Mucosa of descending colon (tissue), 3 donors: ENCODE measurements around the gene SCMH1. TPM values are rescaled to one million over a fixed set of nuclear protein-coding genes. Genes with fewer than 3 reads are reported as not detected.

Source experiments
- ATAC-seq: fragments of 200-7000 bp; cut with Tn5 transposase; one replicate; pipeline ENCODE4 v1.9.1; 2020; ENCODE audit warnings: mild to moderate bottlenecking, moderate library complexity
- DNase-seq, 3 donors: peaks; one replicate each; pipeline ENCODE4 v3.0.0-alpha.2; 2020
- H3K36me3 ChIP-seq: fragments of 200-600 bp; one replicate; pipeline ENCODE4 v1.8.0; 2021; ENCODE audit warnings: low read depth, mild to moderate bottlenecking
- H3K4me1 ChIP-seq: fragments of 200-600 bp; one replicate; pipeline ENCODE4 v1.8.0; 2021; ENCODE audit warnings: low read depth, mild to moderate bottlenecking
- H3K4me3 ChIP-seq: fragments of 200-600 bp; one replicate; pipeline ENCODE4 v1.8.0; 2021; ENCODE audit warnings: mild to moderate bottlenecking
- H3K9me3 ChIP-seq: fragments of 200-600 bp; one replicate; pipeline ENCODE4 v1.8.0; 2021; ENCODE audit warnings: mild to moderate bottlenecking
- intact Hi-C, 2 donors: fragments of 100-400 bp; cut with DNase I in 1 of 2; cut with micrococcal nuclease in 1 of 2; formaldehyde crosslinking; loops; one replicate each; pipeline versions ENCODE4 v1.11.0 to v1.11.1; 2022; cut with DNase I, micrococcal nuclease
- total RNA-seq, 3 donors: library from RNA; stranded (reverse); fragmentation: NEBNext Ultra II Directional in 2 of 3; extraction: Animal tissue kit (Norgen Biotek cat#: 25700) in 2 of 3; gene quantifications; one replicate each; pipeline versions ENCODE4 v1.2.1 to v1.2.4, GENCODE V29; 2021 to 2023
- TF ChIP-seq, protein P1 (sequence below): fragments of 200-600 bp; IDR thresholded peaks from one replicate; pipeline ENCODE4 v1.8.0; 2022; ENCODE audit warnings: antibody characterized with exemption, mild to moderate bottlenecking
- donor health status: DM: no; HTN: no; CAD: no; lungs with moderate emphysema.
- donor health status: DM: no; HTN: no; CAD: no.
- donor health status: DM: no; HTN: yes; CAD: no.

SCMH1 gene
- total RNA-seq, 3 donors from 2014 or later: 25.1 to 66.9 (median 35.6) TPM

DNA sequence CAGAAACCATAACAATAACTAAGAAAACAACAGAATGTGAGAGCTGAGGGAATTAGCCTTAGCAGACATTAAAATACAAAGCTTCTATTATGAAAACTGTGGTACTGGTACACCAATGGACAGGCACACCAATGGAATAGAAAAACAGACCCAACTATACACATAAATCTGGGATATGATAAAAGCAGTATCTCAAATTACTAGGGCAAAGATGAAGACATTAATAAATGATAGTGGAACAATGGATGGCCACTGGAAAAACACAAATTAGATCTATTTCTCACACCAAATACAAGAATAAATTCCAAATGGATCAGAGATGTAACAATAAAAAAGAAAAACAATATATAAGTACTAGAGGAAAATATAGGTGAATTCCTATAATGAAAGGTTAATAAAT is 155.2 kb downstream of the SCMH1 start:
- Histone ChIP-seq H3K9me3 (no peaks in the 10 kb centered on the region), H3K4me3 (no peak overlapping the region), H3K4me1 (no peaks in the 10 kb centered on the region), H3K36me3 (no peaks in the 10 kb centered on the region)
- ATAC-seq (no peak), DNase-seq (no peak)
- intact Hi-C loops: no loop called here
- TF ChIP-seq, protein P1, sequence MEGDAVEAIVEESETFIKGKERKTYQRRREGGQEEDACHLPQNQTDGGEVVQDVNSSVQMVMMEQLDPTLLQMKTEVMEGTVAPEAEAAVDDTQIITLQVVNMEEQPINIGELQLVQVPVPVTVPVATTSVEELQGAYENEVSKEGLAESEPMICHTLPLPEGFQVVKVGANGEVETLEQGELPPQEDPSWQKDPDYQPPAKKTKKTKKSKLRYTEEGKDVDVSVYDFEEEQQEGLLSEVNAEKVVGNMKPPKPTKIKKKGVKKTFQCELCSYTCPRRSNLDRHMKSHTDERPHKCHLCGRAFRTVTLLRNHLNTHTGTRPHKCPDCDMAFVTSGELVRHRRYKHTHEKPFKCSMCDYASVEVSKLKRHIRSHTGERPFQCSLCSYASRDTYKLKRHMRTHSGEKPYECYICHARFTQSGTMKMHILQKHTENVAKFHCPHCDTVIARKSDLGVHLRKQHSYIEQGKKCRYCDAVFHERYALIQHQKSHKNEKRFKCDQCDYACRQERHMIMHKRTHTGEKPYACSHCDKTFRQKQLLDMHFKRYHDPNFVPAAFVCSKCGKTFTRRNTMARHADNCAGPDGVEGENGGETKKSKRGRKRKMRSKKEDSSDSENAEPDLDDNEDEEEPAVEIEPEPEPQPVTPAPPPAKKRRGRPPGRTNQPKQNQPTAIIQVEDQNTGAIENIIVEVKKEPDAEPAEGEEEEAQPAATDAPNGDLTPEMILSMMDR: no peak

DNA sequence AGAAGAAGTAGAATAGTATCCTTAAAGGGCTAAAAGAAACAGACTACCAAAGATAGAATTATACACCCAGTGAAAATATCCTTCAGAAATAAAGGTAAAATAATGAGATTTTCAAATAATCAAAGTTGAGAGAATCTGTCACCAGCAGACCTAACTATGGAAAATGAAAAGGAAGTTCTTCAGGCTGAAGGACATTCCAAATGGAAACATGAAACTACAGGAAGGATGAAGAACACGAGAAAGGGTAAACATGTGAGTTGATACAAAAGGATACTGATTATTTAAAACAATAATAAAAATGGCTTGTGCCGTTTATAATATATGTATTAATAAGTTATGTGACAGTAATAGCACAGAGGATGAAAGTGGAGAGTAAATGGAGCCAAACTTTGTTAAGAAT is 163.5 kb downstream of the SCMH1 start:
- no peak overlapping the region for H3K4me3 ChIP-seq
- H3K36me3 ChIP-seq: no peaks in the 10 kb centered on the region
- ATAC-seq (no peak), DNase-seq (no peak)
- no peaks in the 10 kb centered on the region for H3K9me3 ChIP-seq
- H3K4me1 ChIP-seq: no peaks in the 10 kb centered on the region
- intact Hi-C loops: no loop called here
- TF ChIP-seq, protein P1: no peak

DNA sequence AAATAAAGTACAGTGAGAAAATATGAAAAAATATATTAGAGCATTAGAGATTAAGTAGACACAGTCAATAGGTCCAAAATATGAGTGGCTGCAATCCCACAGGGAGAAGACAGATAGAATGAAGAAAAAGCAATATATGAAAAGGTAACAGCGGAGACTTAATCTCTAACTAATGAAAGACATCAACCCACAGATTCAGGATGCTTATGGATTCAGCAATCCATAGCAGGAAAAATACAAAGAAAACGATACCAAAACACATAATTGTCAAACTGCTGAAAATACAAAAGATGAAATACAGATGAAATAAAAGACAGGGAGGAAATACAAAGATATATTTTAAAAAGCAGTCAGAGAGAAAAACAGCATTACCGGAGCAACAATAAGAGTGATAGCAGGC is 163.9 kb downstream of the SCMH1 start:
- H3K4me1 ChIP-seq: no peaks in the 10 kb centered on the region
- no peaks in the 10 kb centered on the region for H3K9me3 ChIP-seq
- no peak for DNase-seq
- no peaks in the 10 kb centered on the region for H3K36me3 ChIP-seq
- no peak overlapping the region for H3K4me3 ChIP-seq
- TF ChIP-seq, protein P1: no peak
- no peak for ATAC-seq
- intact Hi-C loops: no loop called here

DNA sequence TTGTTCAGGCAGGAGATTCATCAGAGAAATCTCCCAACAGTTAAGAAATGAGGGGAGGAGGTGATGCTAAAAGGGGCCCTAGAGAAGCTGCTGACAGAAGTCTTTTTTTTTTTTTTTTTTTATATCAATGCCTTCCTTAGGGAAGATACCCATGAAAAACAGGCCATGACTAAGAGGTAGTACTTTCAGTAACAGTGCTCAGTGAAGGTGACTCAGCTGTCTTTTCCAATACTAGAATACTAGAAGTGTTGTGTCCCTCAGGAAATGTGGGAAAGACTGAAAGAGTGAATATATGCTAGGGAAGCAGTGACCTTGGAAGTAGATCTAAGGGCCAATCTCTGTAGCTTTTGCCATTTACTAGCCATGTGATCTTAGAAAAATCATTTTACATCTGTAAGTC is 168.1 kb downstream of the SCMH1 start:
- H3K36me3 ChIP-seq: no peaks in the 10 kb centered on the region
- no peak overlapping the region for H3K4me3 ChIP-seq
- ATAC-seq (no peak), DNase-seq (no peak)
- H3K4me1 ChIP-seq: no peaks in the 10 kb centered on the region
- no peaks in the 10 kb centered on the region for H3K9me3 ChIP-seq
- TF ChIP-seq, protein P1: no peak
- intact Hi-C loops: no loop called here

DNA sequence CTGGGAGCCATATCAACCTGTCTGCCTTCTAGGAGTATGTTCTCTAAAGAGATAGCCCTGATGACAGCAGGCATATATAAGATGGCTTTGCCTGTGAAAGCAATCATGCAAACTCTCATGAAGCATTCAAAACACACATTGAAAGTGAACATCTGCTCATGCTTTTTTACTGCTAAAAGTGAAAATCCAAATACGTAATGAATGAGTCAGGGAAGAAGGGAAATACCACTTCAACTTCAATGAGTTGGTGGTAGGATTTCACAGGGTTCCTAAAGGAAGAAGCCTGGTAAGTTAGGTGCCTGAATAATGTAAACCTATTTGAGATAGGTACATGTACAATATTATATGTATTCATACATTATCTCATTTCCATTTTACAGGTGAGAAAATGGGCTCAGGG is 170.1 kb downstream of the SCMH1 start:
- intact Hi-C loops: no loop called here
- H3K9me3 ChIP-seq: no peaks in the 10 kb centered on the region
- DNase-seq (no peak), ATAC-seq (no peak)
- no peaks in the 10 kb centered on the region for H3K36me3 ChIP-seq
- H3K4me3 ChIP-seq: no peak overlapping the region
- H3K4me1 ChIP-seq: no peaks in the 10 kb centered on the region
- TF ChIP-seq, protein P1: no peak

DNA sequence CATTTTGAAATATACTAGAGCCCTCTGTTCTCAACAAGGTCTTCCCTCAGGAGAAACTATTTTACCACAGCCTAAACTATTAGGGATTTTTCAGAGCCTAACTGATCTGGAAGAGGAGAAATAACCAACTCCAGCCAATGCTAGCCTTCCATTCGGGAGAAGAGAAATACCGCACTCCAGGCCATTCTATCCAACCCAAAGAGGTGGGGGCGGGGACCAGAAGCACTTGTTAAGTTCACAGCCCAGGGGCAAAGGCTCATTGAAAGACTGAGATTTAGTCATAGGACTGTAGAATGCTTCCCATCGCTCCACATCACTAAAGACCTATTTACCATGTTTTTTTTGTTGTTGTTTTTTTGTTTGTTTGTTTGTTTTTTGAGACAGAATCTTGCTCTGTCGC is 185.2 kb downstream of the SCMH1 start:
- Histone ChIP-seq H3K36me3 (no peaks in the 10 kb centered on the region), H3K4me1 (no peaks in the 10 kb centered on the region), H3K9me3 (no peaks in the 10 kb centered on the region), H3K4me3 (no peak overlapping the region)
- intact Hi-C loops: no loop called here
- DNase-seq (no peak), ATAC-seq (no peak)
- TF ChIP-seq, protein P1: no peak
